BLaER1 (cell line): ENCODE data around the gene TNFRSF19.

Experiments used
- H3K27ac ChIP-seq: shearing (Covaris generic); formaldehyde crosslinking; 2 replicates; pipeline ENCODE4 v1.8.1; 2022
- H3K27me3 ChIP-seq: shearing (Covaris generic); formaldehyde crosslinking; 2 replicates; pipeline ENCODE4 v1.8.1; 2022
- H3K36me3 ChIP-seq: shearing (Covaris generic); formaldehyde crosslinking; 2 replicates; pipeline ENCODE4 v1.8.1; 2022
- H3K4me1 ChIP-seq: shearing (Covaris generic); formaldehyde crosslinking; 2 replicates; pipeline ENCODE4 v1.8.1; 2022
- H3K4me2 ChIP-seq: shearing (Covaris generic); formaldehyde crosslinking; 2 replicates; pipeline ENCODE4 v1.8.1; 2022
- H3K4me3 ChIP-seq: shearing (Covaris generic); formaldehyde crosslinking; 2 replicates; pipeline ENCODE4 v1.8.1; 2022
- H3K9ac ChIP-seq: shearing (Covaris generic); formaldehyde crosslinking; 2 replicates; pipeline ENCODE4 v1.8.1; 2022
- H3K9me3 ChIP-seq: shearing (Covaris generic); formaldehyde crosslinking; 2 replicates; pipeline ENCODE4 v1.8.1; 2022
- H4K20me1 ChIP-seq: shearing (Covaris generic); formaldehyde crosslinking; 2 replicates; pipeline ENCODE4 v1.8.1; 2022
- Cebpa-rat ChIP-seq: shearing (Covaris generic); IDR thresholded peaks from 2 replicates; pipeline ENCODE4 v1.8.1; 2022

Gene TNFRSF19

DNA sequence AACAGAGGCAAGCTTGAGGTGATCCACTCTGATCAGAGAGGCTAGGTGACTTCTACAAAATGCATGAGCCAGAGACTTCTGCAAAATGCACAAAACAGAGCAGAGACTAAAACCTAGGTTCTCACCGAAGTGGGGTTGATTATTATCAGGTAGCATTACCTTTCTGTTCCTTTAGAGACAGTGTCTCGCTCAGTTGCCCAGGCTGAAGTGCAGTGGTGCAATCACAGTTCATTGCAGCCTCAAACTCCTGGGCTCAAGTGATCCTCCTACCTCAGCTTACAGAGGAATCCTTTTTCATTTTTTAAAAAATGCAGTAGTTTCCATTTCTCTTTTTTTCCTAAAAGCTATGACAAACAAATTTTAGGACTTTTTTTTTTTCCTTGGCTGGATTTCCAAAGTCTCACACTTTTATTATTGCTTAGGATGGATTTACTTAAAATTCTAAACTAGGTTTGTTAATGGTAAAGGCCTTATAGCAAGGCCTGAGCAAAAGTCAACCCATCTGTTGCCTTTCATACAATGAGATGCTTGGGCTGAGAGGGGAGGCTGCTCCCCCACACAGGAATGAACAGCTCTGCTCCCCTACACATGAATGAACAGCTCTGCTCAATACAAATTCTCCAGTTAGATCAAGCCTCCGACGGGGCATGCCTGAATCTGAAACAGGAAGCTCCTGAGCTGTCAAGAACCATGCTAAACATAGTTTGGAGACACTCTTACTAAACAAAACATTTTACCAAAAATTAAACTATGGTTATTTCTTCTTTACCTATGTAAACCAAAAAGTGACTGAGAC lies 18.8 kb upstream of the TNFRSF19 start:
- Histone ChIP-seq H3K9ac (no peak overlapping the region), H3K27ac (no peak overlapping the region), H3K9me3 (no peaks in the 10 kb centered on the region), H4K20me1 (no peaks in the 10 kb centered on the region), H3K36me3 (no peaks in the 10 kb centered on the region), H3K4me1 (no peaks in the 10 kb centered on the region), H3K27me3 (no peaks in the 10 kb centered on the region), H3K4me3 (no peak overlapping the region), H3K4me2 (no peak overlapping the region)
- TF ChIP-seq Cebpa-rat, result no peak

DNA sequence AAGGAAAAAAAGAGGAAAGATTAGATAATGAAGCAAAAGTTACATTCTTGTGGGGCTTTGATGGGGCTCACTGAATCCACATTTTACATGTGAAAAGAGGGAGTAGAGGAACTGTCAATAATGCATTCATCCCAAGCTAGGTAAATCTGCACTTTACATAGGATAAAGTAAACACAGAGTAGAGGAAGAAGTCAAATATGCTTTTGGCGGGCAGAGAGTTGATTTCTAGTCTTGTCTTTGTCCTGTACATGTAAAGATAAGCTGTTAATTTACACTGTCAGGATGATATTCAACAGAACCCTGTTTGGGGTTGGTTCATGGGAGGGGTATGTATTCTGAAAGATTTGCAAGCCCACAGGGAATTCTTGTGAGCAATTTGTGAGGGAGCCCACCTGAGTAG lies 18.0 kb upstream of the TNFRSF19 start:
- no peaks in the 10 kb centered on the region for H3K27me3 ChIP-seq
- no peaks in the 10 kb centered on the region for H4K20me1 ChIP-seq
- TF ChIP-seq Cebpa-rat, result no peak
- H3K4me3 ChIP-seq, result no peak overlapping the region
- no peaks in the 10 kb centered on the region for H3K9me3 ChIP-seq
- no peak overlapping the region for H3K4me2 ChIP-seq
- no peaks in the 10 kb centered on the region for H3K36me3 ChIP-seq
- H3K9ac ChIP-seq, result no peak overlapping the region
- H3K4me1 ChIP-seq, result no peaks in the 10 kb centered on the region
- H3K27ac ChIP-seq, result no peak overlapping the region

DNA sequence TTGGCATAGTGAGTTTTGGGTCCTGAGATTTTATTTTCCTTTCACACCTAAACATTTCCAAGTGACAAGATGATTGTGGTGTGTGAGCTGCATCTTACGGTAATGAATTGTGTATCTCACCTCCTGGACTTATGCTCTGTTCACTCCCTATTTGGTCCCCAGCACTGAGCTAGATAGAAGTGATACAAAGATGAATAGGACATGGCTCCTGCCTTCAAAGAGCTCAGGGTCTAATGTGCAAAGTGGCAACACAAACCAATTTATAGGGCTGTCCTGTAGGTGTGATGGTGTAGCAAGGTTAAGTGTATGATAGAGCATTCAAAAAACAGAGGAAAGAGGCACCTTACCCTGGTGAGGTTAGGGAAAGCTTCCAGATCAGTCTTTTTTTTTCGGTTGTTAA lies 17.6 kb upstream of the TNFRSF19 start:
- no peaks in the 10 kb centered on the region for H4K20me1 ChIP-seq
- H3K27me3 ChIP-seq, result no peaks in the 10 kb centered on the region
- no peak overlapping the region for H3K4me3 ChIP-seq
- H3K9me3 ChIP-seq, result no peaks in the 10 kb centered on the region
- no peaks in the 10 kb centered on the region for H3K4me1 ChIP-seq
- no peak overlapping the region for H3K9ac ChIP-seq
- TF ChIP-seq Cebpa-rat, result no peak
- H3K36me3 ChIP-seq, result no peaks in the 10 kb centered on the region
- no peak overlapping the region for H3K27ac ChIP-seq
- H3K4me2 ChIP-seq, result no peak overlapping the region

DNA sequence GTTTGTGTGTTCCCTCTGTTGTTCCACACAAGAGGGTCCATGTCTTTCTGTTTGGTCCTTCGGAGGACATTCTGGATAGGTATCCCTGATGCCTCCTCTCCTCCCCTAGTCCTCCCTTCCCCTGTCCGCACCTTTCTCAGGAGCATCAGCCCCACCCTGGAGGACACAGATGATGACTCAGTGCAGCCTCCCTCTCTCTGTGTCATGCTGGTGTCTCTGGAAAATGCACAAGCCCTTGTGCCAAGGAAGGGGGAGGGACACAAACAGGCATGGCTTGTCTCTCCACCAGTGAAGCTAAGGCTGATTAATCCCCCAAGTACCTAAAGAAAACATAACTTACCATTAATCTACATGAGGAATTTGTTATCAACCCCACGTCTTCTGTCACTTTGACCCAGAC lies 16.2 kb upstream of the TNFRSF19 start:
- Histone ChIP-seq H3K9me3 (no peaks in the 10 kb centered on the region), H3K36me3 (no peaks in the 10 kb centered on the region), H3K4me1 (no peaks in the 10 kb centered on the region), H4K20me1 (no peaks in the 10 kb centered on the region), H3K27me3 (no peaks in the 10 kb centered on the region), H3K9ac (no peak overlapping the region), H3K4me3 (no peak overlapping the region), H3K4me2 (no peak overlapping the region), H3K27ac (no peak overlapping the region)
- no peak for TF ChIP-seq Cebpa-rat

DNA sequence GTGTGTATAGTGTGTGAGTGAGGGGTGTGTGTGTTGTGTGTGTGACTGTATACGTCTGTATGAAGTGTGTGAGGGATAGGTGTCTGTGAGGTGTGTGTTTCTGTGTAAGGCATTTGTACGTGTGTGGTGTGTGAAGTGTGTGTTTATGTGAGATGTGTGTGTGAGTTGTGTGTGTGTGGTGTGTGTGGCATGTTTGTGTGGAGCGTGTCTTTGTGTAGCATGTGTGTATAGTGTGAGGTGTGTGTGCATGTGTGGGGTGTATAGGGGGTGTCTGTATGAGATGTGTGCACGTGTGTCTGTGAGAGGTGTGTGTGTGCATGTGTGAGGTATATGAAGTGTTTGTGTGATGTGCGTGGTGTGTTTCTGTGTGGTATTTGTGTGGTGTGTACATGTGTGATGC lies 13.2 kb upstream of the TNFRSF19 start:
- Histone ChIP-seq H3K4me3 (no peak overlapping the region), H3K4me2 (no peak overlapping the region), H3K4me1 (no peaks in the 10 kb centered on the region), H3K9ac (no peak overlapping the region), H3K27me3 (no peaks in the 10 kb centered on the region), H3K36me3 (no peaks in the 10 kb centered on the region), H4K20me1 (no peaks in the 10 kb centered on the region), H3K27ac (no peak overlapping the region), H3K9me3 (no peaks in the 10 kb centered on the region)
- TF ChIP-seq Cebpa-rat, result no peak

DNA sequence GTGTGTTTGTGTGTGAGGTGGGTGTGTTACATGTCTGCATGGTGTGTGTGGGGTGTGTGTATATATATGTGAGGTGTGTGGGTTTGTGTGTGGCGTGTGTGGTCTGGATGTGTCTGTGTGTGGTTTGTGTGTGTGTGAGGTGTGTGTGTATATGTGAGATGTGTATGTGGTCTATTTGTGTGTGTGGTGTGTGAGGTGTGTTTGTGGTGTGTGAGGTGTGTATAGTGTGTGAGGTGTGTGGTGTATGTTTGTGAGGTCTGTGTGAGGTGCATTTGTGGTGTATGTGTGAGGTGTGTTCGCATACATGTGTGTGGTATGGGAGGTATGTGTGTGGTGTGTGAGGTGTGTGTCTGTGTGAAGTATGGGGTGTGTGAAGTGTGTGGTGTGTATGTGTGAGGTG lies 12.5 kb upstream of the TNFRSF19 start:
- Histone ChIP-seq H3K4me1 (no peaks in the 10 kb centered on the region), H3K27me3 (no peaks in the 10 kb centered on the region), H3K4me3 (no peak overlapping the region), H3K4me2 (no peak overlapping the region), H3K36me3 (no peaks in the 10 kb centered on the region), H3K9ac (no peak overlapping the region), H3K9me3 (no peaks in the 10 kb centered on the region), H3K27ac (no peak overlapping the region), H4K20me1 (no peaks in the 10 kb centered on the region)
- no peak for TF ChIP-seq Cebpa-rat

DNA sequence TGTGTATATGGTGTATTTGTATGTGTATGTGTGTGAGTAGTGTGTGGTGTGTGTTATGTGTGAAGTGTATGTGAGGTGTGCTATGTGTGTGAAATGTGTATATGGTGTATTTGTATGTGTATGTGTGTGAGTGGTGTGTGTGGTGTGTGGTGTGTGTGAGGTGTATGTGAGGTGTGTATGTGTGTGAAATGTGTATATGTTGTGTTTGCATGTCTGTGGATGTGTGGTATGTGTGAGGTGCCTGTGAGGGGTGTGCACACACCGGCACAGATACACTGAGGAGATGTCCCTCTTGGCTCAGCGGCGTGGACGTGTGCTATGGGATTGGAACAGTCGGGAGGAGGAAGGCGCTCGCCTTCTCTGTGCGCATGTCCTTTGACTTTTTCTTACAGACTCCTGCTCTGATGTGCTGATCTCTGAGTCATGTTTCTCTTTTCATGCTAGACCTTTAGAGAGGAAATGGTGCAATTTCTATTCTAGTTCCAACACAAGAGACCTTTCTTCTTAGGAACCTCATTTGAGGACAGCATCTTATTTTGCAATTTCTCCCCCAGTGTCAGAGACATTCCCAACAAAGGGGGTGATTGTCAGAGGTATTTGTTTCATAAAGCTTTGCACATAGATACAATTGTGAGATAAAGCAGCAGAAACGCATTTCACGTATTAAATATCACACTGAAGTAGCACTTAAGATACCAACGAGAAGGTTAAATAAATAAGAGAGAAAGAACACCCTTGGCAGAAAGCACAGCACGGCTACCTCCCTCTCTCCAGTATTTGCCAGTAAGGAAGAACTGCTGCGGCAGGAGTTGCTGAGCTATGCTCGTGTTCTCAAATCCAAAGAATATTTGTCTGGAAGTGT lies 11.3 kb upstream of the TNFRSF19 start:
- Histone ChIP-seq H3K36me3 (no peaks in the 10 kb centered on the region), H3K4me3 (no peak overlapping the region), H3K4me1 (no peaks in the 10 kb centered on the region), H3K27me3 (no peaks in the 10 kb centered on the region), H3K27ac (no peak overlapping the region), H3K9me3 (no peaks in the 10 kb centered on the region), H4K20me1 (no peaks in the 10 kb centered on the region), H3K4me2 (no peak overlapping the region), H3K9ac (no peak overlapping the region)
- no peak for TF ChIP-seq Cebpa-rat

DNA sequence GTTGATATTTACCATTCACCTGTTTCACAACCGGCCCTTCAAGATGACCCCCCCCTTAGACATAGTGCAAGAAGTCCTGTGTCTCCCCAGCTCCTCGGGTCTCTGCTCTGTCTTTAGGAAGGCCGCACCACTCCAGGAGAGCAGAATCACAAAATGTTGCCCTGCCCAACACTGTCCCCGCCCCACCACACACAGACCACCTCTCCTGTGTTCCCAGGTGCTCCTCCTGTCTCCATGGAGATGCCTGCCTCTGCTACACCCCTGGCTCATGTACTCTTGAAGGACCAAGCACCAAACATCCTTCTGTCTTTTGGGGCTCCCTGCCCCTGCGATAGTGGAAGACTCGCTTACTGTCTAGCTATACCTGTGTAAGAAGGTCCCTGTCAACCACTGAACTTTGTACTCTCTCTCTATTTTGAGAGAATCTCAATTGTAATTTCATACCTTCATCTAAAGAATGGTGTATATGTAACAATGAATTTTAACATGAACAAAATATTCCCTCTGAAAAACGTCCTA lies 9.6 kb upstream of the TNFRSF19 start:
- no peak overlapping the region for H3K4me2 ChIP-seq
- H3K36me3 ChIP-seq, result no peaks in the 10 kb centered on the region
- no peaks in the 10 kb centered on the region for H3K4me1 ChIP-seq
- H4K20me1 ChIP-seq, result no peaks in the 10 kb centered on the region
- no peak for TF ChIP-seq Cebpa-rat
- no peaks in the 10 kb centered on the region for H3K27me3 ChIP-seq
- H3K4me3 ChIP-seq, result no peak overlapping the region
- no peaks in the 10 kb centered on the region for H3K9me3 ChIP-seq
- H3K9ac ChIP-seq, result no peak overlapping the region
- H3K27ac ChIP-seq, result no peak overlapping the region

DNA sequence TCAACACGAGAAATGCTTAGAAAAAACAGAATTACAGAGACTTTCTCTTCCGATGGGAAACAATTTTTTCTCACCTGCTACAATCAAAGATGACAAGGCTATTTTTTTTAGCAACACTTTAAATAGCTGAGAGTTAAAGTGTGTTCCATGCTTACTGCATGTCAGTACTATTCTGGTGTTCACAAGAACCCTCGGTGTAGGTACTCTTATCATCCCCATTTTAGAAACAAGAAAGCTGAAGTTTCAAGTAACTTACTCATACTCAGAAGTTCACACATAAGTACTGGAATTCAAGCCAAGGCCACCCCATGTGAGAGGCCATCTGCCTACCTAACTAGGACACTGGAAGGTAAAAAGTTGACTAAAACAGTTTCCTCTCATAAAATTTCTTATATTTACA lies 9.0 kb upstream of the TNFRSF19 start:
- no peaks in the 10 kb centered on the region for H3K4me1 ChIP-seq
- H3K9ac ChIP-seq, result no peak overlapping the region
- TF ChIP-seq Cebpa-rat, result no peak
- H3K36me3 ChIP-seq, result no peaks in the 10 kb centered on the region
- no peak overlapping the region for H3K27ac ChIP-seq
- no peak overlapping the region for H3K4me3 ChIP-seq
- H3K27me3 ChIP-seq, result no peaks in the 10 kb centered on the region
- H3K9me3 ChIP-seq, result no peaks in the 10 kb centered on the region
- H4K20me1 ChIP-seq, result no peaks in the 10 kb centered on the region
- no peak overlapping the region for H3K4me2 ChIP-seq
